ENCODE measurements around the gene LRCH3. TPM values are rescaled to one million over a fixed set of nuclear protein-coding genes. Genes with fewer than 3 reads are reported as not detected.

Gene LRCH3
- total and polyA plus RNA-seq, 7 experiments from 2014 or later = 13.5 to 75.5 (median 58.8) TPM

DNA sequence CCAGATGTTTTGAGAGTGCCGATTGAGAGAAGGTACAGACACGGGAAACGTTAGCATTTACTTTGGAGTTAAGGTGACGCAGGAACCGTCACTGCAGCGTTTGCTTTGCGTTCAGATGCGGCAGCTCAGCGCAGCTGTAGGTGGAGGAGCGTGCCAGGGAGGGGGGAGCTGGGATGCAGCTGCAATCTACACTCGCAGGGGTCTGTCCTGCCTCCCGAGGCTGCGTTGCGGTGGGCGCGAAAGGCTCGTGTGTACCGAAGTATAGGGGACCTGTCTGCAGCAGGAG, 41.8 kb upstream of the LRCH3 start:
- ChIA-PET CTCF (interaction anchor here (0.6 to 1.4 kb wide), 3 partner anchors 13 to 43 kb away, joined by 3 to 6 read pairs (median 4); no protein-coding TSS in a partner anchor), POLR2A (interaction anchor here (0.9 to 1.7 kb wide), 6 partner anchors 10 to 46 kb away, joined by 3 to 22 read pairs (median 8); partner anchors contain the start of genes LRCH3 and RUBCN)
- peak in 7 of 9 donors; percentile 83 to 89 (median 86) for DNase-seq
- Histone ChIP-seq H3K9me3 (ENCODE audit: control insufficient read depth in 2 of 3, low read length in 3 of 3) (no peaks in the 10 kb centered on the region), H3K27me3 (ENCODE audit: control insufficient read depth in 2 of 2, insufficient read depth in 2 of 2, low read length in 2 of 2) (no peaks in the 10 kb centered on the region), H3K4me1 (ENCODE audit: control insufficient read depth in 2 of 2, insufficient read depth in 2 of 2, low read length in 2 of 2) (peaks cover 11 to 27% of the 10 kb centered on the region in 2 donors), H3K36me3 (ENCODE audit: control insufficient read depth in 2 of 3, insufficient read depth in 3 of 3, low read length in 3 of 3) (peaks cover 0 to 7% (median 0%) of the 10 kb centered on the region in 3 experiments), H3K27ac (ENCODE audit: low read depth, low read length) (peak overlapping the region; percentile 94), H3K4me3 (ENCODE audit: low read length) (peak overlapping the region; percentile 85)
- H3K27ac Mint-ChIP-seq = peak overlapping the region; percentile 95 to 100 (median 99)
- H3K4me1 Mint-ChIP-seq = peaks cover 27 to 56% (median 46%) of the 10 kb centered on the region in 7 donors
- peaks cover 0 to 4% (median 0%) of the 10 kb centered on the region in 11 donors for H3K9me3 Mint-ChIP-seq
- H3K36me3 Mint-ChIP-seq = peaks cover 0 to 4% (median 1%) of the 10 kb centered on the region in 5 donors
- intact Hi-C loops (cut with micrococcal nuclease) = loop anchor here (1.0 to 2.0 kb wide), 7 partner anchors 12 to 201 kb away; partner anchors contain the start of genes LRCH3 (in 1 of the 2) and RPL35A (in 1 of the 2)
- no peaks in the 10 kb centered on the region for H3K27me3 Mint-ChIP-seq
- peak overlapping the region; percentile 95 to 100 (median 98) for H3K4me3 Mint-ChIP-seq
- peak; percentile 77 for ATAC-seq

DNA sequence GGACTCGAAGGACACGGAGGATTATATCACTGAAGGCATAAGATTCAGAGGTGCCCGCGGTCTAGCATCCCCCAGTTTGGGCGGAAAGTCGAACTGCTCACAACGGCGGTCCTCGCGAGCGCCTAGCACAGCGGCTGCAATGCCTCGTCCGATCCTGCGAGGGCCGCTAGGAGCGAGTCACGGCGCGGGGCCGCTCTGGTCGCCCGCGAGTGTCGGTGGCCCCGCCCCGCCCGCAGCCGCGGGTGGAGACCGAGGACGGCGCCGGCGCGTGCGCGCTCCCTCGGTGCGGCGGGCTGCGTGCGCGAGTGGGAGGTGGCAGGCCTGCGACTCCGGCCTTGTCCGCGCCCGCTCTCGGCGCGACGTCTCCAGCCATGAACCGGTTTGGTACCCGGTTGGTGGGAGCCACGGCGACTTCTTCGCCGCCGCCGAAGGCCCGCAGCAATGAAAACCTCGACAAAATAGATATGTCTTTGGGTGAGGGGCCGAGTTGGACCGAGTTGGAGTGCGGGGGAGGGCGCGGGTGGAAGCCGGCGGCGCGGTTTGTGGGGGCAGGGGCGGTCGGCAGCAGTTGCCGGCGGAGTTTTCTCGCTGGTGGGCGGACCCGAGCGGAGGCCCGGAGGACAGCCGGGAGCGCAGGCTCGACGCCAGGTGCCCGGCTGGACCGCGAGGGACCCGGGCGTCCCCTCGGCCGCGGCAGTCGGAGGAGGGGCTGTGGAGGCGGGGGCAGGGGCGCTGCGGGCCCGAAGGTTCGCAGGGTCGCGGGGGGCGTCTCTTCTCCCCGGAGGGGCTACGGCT, 41.3 kb upstream of the LRCH3 start, which contains the start of gene FYTTD1:
FYTTD1 (plus strand) TSS at position 283 of the 795 bp plus-strand sequence; CDS start at position 372, 89 bp downstream.
- POLR2A ChIA-PET = interaction anchor here (0.6 to 1.9 kb wide), 10 partner anchors 11 to 243 kb away, joined by 3 to 22 read pairs (median 7); partner anchors contain the start of genes LRCH3 and RUBCN
- Histone ChIP-seq H3K27me3 (ENCODE audit: control insufficient read depth in 2 of 2, insufficient read depth in 2 of 2, low read length in 2 of 2) (no peaks in the 10 kb centered on the region), H3K4me1 (ENCODE audit: control insufficient read depth in 2 of 2, insufficient read depth in 2 of 2, low read length in 2 of 2) (peaks cover 11 to 32% of the 10 kb centered on the region in 2 donors), H3K36me3 (ENCODE audit: control insufficient read depth in 2 of 3, insufficient read depth in 3 of 3, low read length in 3 of 3) (peaks cover 0 to 7% (median 0%) of the 10 kb centered on the region in 3 experiments), H3K9me3 (ENCODE audit: control insufficient read depth in 2 of 3, low read length in 3 of 3) (no peaks in the 10 kb centered on the region), H3K4me3 (ENCODE audit: low read length) (peak within 1 kb of the TSS; percentile 85), H3K27ac (ENCODE audit: low read depth, low read length) (peak within 1 kb of the TSS; percentile 94)
- peaks cover 0 to 4% (median 0%) of the 10 kb centered on the region in 11 donors for H3K9me3 Mint-ChIP-seq
- H3K27me3 Mint-ChIP-seq = no peaks in the 10 kb centered on the region
- intact Hi-C loops (cut with micrococcal nuclease) = loop anchor here (1.0 to 5.0 kb wide), 9 partner anchors 12 to 451 kb away; partner anchors contain the start of genes LRCH3 (in 2 of the 2), DLG1 (in 1 of the 2), LMLN (in 1 of the 2) and RPL35A (in 1 of the 2)
- peak within 1 kb of the TSS; percentile 95 to 100 (median 99) for H3K27ac Mint-ChIP-seq
- H3K4me3 Mint-ChIP-seq = peak within 1 kb of the TSS; percentile 95 to 100 (median 98)
- H3K4me1 Mint-ChIP-seq = peaks cover 27 to 61% (median 52%) of the 10 kb centered on the region in 7 donors
- ATAC-seq (peak; percentile 89), DNase-seq (peak; percentile 79 to 93 (median 88))
- H3K36me3 Mint-ChIP-seq = peaks cover 0 to 1% (median 0%) of the 10 kb centered on the region in 5 donors
- CTCF ChIA-PET = interaction anchor here (0.6 to 1.0 kb wide), 2 partner anchors 36 to 191 kb away, joined by 3 to 4 read pairs; no protein-coding TSS in a partner anchor

DNA sequence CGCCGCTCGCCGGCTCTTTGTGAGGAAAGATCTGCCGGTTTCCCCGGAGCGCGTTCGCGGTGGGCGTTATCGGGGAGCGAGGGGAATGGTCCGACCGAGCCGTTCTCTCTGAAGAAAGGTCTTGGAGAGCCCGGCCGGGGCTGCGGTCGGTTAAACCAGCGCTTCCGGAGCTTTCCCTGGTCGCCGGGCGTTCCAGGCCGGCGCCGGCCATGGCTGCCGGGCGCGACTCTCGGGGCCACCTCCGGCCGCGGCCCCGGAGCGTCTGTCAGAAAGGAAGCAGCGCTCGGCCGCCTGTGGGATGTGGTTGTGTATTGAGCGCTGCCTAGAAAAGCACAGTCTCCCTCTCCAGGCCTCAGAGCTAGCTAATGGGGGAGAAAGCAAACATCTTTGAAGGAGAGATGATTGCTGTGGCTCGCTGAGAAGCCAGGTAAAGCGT, 40.6 kb upstream of the LRCH3 start:
- Histone ChIP-seq H3K4me3 (ENCODE audit: low read length) (peak overlapping the region; percentile 85), H3K27ac (ENCODE audit: low read depth, low read length) (peak overlapping the region; percentile 94), H3K36me3 (ENCODE audit: control insufficient read depth in 2 of 3, insufficient read depth in 3 of 3, low read length in 3 of 3) (peaks cover 0 to 7% (median 0%) of the 10 kb centered on the region in 3 experiments), H3K4me1 (ENCODE audit: control insufficient read depth in 2 of 2, insufficient read depth in 2 of 2, low read length in 2 of 2) (peaks cover 11 to 35% of the 10 kb centered on the region in 2 donors), H3K9me3 (ENCODE audit: control insufficient read depth in 2 of 3, low read length in 3 of 3) (no peaks in the 10 kb centered on the region), H3K27me3 (ENCODE audit: control insufficient read depth in 2 of 2, insufficient read depth in 2 of 2, low read length in 2 of 2) (no peaks in the 10 kb centered on the region)
- peak overlapping the region; percentile 94 to 100 (median 98) for H3K4me3 Mint-ChIP-seq
- H3K9me3 Mint-ChIP-seq = peaks cover 0 to 4% (median 0%) of the 10 kb centered on the region in 11 donors
- POLR2A ChIA-PET = interaction anchor here (0.6 to 1.9 kb wide), 8 partner anchors 13 to 243 kb away, joined by 3 to 9 read pairs (median 4); partner anchors contain the start of gene LRCH3
- peak overlapping the region; percentile 87 to 99 (median 96) for H3K27ac Mint-ChIP-seq
- ATAC-seq (peak; percentile 53), DNase-seq (peak; percentile 34 to 68 (median 60))
- H3K4me1 Mint-ChIP-seq = peaks cover 29 to 65% (median 56%) of the 10 kb centered on the region in 7 donors
- CTCF ChIA-PET = interaction anchor here (0.5 to 0.6 kb wide), 2 partner anchors 190 to 1065 kb away, joined by 3 read pairs; no protein-coding TSS in a partner anchor
- intact Hi-C loops (cut with micrococcal nuclease) = loop anchor here (1.0 to 5.0 kb wide), 3 partner anchors 41 to 452 kb away; partner anchors contain the start of genes DLG1 (in 1 of the 2), LMLN (in 1 of the 2) and LRCH3 (in 1 of the 2)
- peaks cover 0 to 1% (median 0%) of the 10 kb centered on the region in 5 donors for H3K36me3 Mint-ChIP-seq
- no peaks in the 10 kb centered on the region for H3K27me3 Mint-ChIP-seq

DNA sequence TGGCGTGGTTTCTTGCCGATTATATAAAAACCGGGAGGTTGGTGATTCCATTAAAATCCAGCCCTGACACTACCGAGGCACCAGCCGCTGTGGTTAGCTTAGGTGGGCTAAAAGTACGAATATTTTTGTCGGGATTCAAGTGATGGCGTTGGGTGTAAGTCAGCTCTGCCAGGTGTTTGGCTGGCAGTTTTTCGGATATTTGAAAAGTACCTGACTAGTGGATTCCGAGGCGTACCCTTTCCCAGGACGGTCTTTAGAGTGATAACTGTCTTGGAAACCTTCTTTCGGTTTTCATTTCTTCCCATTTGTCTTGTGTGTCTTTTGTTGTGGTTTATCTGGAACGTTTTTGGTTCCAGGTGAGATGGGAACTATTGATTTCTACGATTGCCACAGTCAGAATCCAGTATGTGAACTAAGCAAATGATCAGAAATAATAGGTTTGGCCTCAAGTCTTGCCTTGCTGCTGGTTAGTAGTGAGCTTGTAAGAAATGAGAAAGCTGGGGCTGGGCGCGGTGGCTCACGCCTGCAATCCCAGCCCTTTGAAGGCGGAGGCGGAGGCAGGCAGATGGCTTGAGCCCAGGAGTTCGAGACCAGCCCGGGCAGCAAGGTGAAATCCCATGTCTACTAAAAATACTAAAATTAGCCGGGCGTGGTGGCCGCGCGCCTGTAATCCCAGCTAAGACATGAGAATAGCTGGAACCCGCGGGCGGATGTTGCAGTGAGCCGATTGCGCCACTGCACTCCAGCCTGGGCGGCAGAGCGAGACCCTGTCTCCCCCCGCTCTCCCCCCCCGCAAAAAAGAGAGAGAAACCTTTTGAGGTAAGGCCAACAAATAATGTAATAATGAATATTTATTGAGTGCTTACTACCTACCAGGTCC, 40.0 kb upstream of the LRCH3 start:
- peaks cover 34 to 71% (median 61%) of the 10 kb centered on the region in 7 donors for H3K4me1 Mint-ChIP-seq
- H3K36me3 Mint-ChIP-seq = peaks cover 0 to 2% (median under 1%) of the 10 kb centered on the region in 5 donors

DNA sequence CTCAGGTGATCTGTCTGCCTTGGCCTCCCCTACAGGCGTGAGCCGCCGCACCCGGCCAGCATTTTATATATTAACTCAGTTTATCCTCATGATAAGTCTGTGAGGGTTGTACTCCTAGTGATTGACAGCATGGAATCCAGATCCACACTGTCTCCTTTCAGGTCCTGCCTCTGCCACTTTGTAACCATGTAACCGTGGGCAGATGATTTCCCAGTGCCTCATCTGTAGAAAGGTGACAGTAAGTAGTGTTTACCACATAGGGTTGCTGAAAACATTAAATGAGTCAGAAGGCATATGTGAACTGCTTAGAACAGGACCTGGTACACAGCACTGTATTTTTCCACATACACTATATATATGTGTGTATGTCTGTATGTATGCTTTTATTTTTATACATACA, 38.9 kb upstream of the LRCH3 start:
- ATAC-seq (no peak), DNase-seq (peak in 1 of 9 donors; percentile 49)
- Histone ChIP-seq H3K36me3 (ENCODE audit: control insufficient read depth in 2 of 3, insufficient read depth in 3 of 3, low read length in 3 of 3) (peaks cover 0 to 7% (median 0%) of the 10 kb centered on the region in 3 experiments), H3K4me1 (ENCODE audit: control insufficient read depth in 2 of 2, insufficient read depth in 2 of 2, low read length in 2 of 2) (peaks cover 11 to 35% of the 10 kb centered on the region in 2 donors), H3K9me3 (ENCODE audit: control insufficient read depth in 2 of 3, low read length in 3 of 3) (no peaks in the 10 kb centered on the region), H3K27ac (ENCODE audit: low read depth, low read length) (no peak overlapping the region), H3K27me3 (ENCODE audit: control insufficient read depth in 2 of 2, insufficient read depth in 2 of 2, low read length in 2 of 2) (no peaks in the 10 kb centered on the region), H3K4me3 (ENCODE audit: low read length) (peak overlapping the region; percentile 13)
- H3K27ac Mint-ChIP-seq = peak overlapping the region in 8 of 9 donors; percentile 62 to 88 (median 78)
- H3K4me3 Mint-ChIP-seq = peak overlapping the region; percentile 71 to 99 (median 80)
- ChIA-PET CTCF (no interaction called here), POLR2A (no interaction called here)
- intact Hi-C loops (cut with micrococcal nuclease) = loop anchor here in 1 of 2 donors (5.0 kb wide), 1 partner anchor 210 kb away; the partner anchor contains the start of gene LMLN
- H3K4me1 Mint-ChIP-seq = peaks cover 33 to 78% (median 69%) of the 10 kb centered on the region in 7 donors
- peaks cover 0 to 4% (median 0%) of the 10 kb centered on the region in 11 donors for H3K9me3 Mint-ChIP-seq
- H3K27me3 Mint-ChIP-seq = no peaks in the 10 kb centered on the region
- H3K36me3 Mint-ChIP-seq = peaks cover 0 to 5% (median 5%) of the 10 kb centered on the region in 5 donors

More for the DNA sequence above, 40.0 kb upstream of the LRCH3 start:
- ATAC-seq (no peak), DNase-seq (peak in 8 of 9 donors; percentile 14 to 43 (median 22))
- peak overlapping the region; percentile 87 to 99 (median 96) for H3K27ac Mint-ChIP-seq
- peaks cover 0 to 4% (median 0%) of the 10 kb centered on the region in 11 donors for H3K9me3 Mint-ChIP-seq
- CTCF ChIA-PET = interaction anchor here (0.5 to 0.8 kb wide), 2 partner anchors 38 to 1066 kb away, joined by 3 read pairs; no protein-coding TSS in a partner anchor
- Histone ChIP-seq H3K27me3 (ENCODE audit: control insufficient read depth in 2 of 2, insufficient read depth in 2 of 2, low read length in 2 of 2) (no peaks in the 10 kb centered on the region), H3K27ac (ENCODE audit: low read depth, low read length) (peak overlapping the region; percentile 94), H3K4me1 (ENCODE audit: control insufficient read depth in 2 of 2, insufficient read depth in 2 of 2, low read length in 2 of 2) (peaks cover 11 to 35% of the 10 kb centered on the region in 2 donors), H3K36me3 (ENCODE audit: control insufficient read depth in 2 of 3, insufficient read depth in 3 of 3, low read length in 3 of 3) (peaks cover 0 to 7% (median 0%) of the 10 kb centered on the region in 3 experiments), H3K4me3 (ENCODE audit: low read length) (peak overlapping the region; percentile 85), H3K9me3 (ENCODE audit: control insufficient read depth in 2 of 3, low read length in 3 of 3) (no peaks in the 10 kb centered on the region)
- POLR2A ChIA-PET = interaction anchor here (0.5 to 1.9 kb wide), 10 partner anchors 11 to 242 kb away, joined by 3 to 10 read pairs (median 4); partner anchors contain the start of gene LRCH3
- peak overlapping the region; percentile 94 to 100 (median 98) for H3K4me3 Mint-ChIP-seq
- H3K27me3 Mint-ChIP-seq = no peaks in the 10 kb centered on the region
- intact Hi-C loops (cut with micrococcal nuclease) = loop anchor here (1.0 to 5.0 kb wide), 3 partner anchors 40 to 453 kb away; partner anchors contain the start of genes DLG1 (in 1 of the 2), LMLN (in 1 of the 2) and LRCH3 (in 1 of the 2)

All from naive thymus-derived CD4-positive, alpha-beta T cell (primary cell).